ENCODE measurements around the gene ZNF800. TPM values are rescaled to one million over a fixed set of nuclear protein-coding genes. Genes with fewer than 3 reads are reported as not detected.

ZNF800 gene
- total RNA-seq, 1 donor from 2014 or later, result 17.6 TPM

Other genes starting within 250 kb of the ZNF800 start
- gene GRM8, start 139.8 kb downstream of the ZNF800 start, total RNA-seq, result not detected
- 7.0 TPM for gene GCC1, start 192.9 kb upstream of the ZNF800 start, total RNA-seq
- 70.5 TPM for gene ARF5, start 195.7 kb upstream of the ZNF800 start, total RNA-seq
- gene FSCN3, start 201.0 kb upstream of the ZNF800 start, total RNA-seq, result not detected
- not detected for gene PAX4, start 225.4 kb upstream of the ZNF800 start, total RNA-seq

Data from Right ventricle myocardium superior (tissue), 1 donor.